MM.1S (cell line): Measurements from ENCODE around the gene SH3TC1.

Source experiments
- DNase-seq: peaks from one replicate; pipeline ENCODE4 v3.0.0-alpha.2; 2015
- H2AFZ ChIP-seq: fragments of 300-600 bp; sonication (generic); 2 replicates; pipeline ENCODE4 v1.6.0; 2016; ENCODE audit warnings: antibody characterized with exemption, low read length
- H3F3A ChIP-seq: fragments of 300-600 bp; sonication (generic); 2 replicates; pipeline ENCODE4 v1.6.1; 2016; ENCODE audit warnings: mild to moderate bottlenecking, antibody characterized with exemption, low read length, moderate library complexity, mixed read lengths; ENCODE audit not compliant: insufficient read depth
- H3K27ac ChIP-seq: fragments of 300-600 bp; sonication (generic); 2 replicates; pipeline ENCODE4 v1.5.1; 2016; ENCODE audit warnings: mild to moderate bottlenecking, low read length
- H3K27me3 ChIP-seq: fragments of 300-600 bp; sonication (generic); replicated peaks from 2 replicates; pipeline ENCODE4 v1.6.0; 2016; ENCODE audit warnings: low read length; ENCODE audit not compliant: insufficient read depth
- H3K36me3 ChIP-seq: fragments of 300-600 bp; sonication (generic); replicated peaks from 2 replicates; pipeline ENCODE4 v1.6.1; 2016; ENCODE audit warnings: mild to moderate bottlenecking, low read length, mixed read lengths; ENCODE audit not compliant: insufficient read depth
- H3K4me1 ChIP-seq: fragments of 300-600 bp; sonication (generic); 2 replicates; pipeline ENCODE4 v1.6.1; 2016; ENCODE audit warnings: low read length, mixed read lengths
- H3K4me2 ChIP-seq: fragments of 300-600 bp; sonication (generic); 2 replicates; pipeline ENCODE4 v1.6.0; 2016; ENCODE audit warnings: low read depth, low read length
- H3K4me3 ChIP-seq: fragments of 300-600 bp; sonication (generic); 2 replicates; pipeline ENCODE4 v1.5.1; 2016; ENCODE audit warnings: low read length, mixed read lengths
- H3K79me2 ChIP-seq: fragments of 300-600 bp; sonication (generic); 2 replicates; pipeline ENCODE4 v1.6.1; 2016; ENCODE audit warnings: mixed run types, low read length, mixed read lengths
- H3K9ac ChIP-seq: fragments of 300-600 bp; sonication (generic); 2 replicates; pipeline ENCODE4 v1.6.1; 2016; ENCODE audit warnings: low read length, mixed read lengths
- H3K9me2 ChIP-seq: fragments of 300-600 bp; sonication (generic); replicated peaks from 2 replicates; pipeline ENCODE4 v1.6.1; 2016; ENCODE audit warnings: mild to moderate bottlenecking, low read length, mixed read lengths; ENCODE audit not compliant: insufficient read depth
- H3K9me3 ChIP-seq: fragments of 300-600 bp; sonication (generic); replicated peaks from 2 replicates; pipeline ENCODE4 v1.6.1; 2016; ENCODE audit warnings: mild to moderate bottlenecking, low read length, mixed read lengths; ENCODE audit not compliant: insufficient read depth
- H4K20me1 ChIP-seq: fragments of 300-600 bp; sonication (generic); 2 replicates; pipeline ENCODE4 v1.6.1; 2016; ENCODE audit warnings: mild to moderate bottlenecking, low read length, moderate library complexity, mixed read lengths; ENCODE audit not compliant: insufficient read depth
- EZH2 ChIP-seq: fragments of 300-600 bp; sonication (generic); optimal IDR thresholded peaks from 2 replicates; pipeline ENCODE3; 2017; ENCODE audit warnings: low read depth, mild to moderate bottlenecking, antibody characterized with exemption, low read length, mixed read lengths
- EZH2phosphoT487 ChIP-seq: fragments of 300-600 bp; sonication (generic); IDR thresholded peaks from 2 replicates; pipeline ENCODE4 v1.6.1; 2018; ENCODE audit warnings: antibody characterized with exemption, low read length
- TF ChIP-seq, protein P1 (sequence below): fragments of 300-600 bp; sonication (generic); IDR thresholded peaks from 2 replicates; pipeline ENCODE4 v1.5.1; 2016; ENCODE audit warnings: antibody characterized with exemption, low read length, mixed read lengths

Gene SH3TC1

DNA sequence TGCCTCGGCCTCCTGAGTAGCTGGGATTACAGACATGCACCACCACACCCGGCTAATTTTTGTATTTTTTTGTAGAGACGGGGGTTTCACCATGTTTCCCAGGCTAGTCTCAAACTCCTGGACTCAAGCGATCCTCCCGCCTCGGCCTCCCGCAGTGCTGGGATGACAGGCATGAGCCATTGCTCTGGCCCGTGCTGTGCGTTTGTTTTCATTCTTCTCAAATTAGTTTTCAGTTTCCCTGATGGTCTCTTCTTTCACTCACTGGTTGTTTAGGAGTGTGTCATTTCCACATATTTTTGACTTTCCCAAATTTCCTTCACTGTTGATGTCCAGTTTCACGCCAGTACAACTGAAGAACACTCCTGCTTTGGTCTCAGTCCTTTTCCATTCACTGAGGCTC is 31.8 kb downstream of the SH3TC1 start:
- no peak for TF ChIP-seq EZH2phosphoT487
- TF ChIP-seq, protein P1, sequence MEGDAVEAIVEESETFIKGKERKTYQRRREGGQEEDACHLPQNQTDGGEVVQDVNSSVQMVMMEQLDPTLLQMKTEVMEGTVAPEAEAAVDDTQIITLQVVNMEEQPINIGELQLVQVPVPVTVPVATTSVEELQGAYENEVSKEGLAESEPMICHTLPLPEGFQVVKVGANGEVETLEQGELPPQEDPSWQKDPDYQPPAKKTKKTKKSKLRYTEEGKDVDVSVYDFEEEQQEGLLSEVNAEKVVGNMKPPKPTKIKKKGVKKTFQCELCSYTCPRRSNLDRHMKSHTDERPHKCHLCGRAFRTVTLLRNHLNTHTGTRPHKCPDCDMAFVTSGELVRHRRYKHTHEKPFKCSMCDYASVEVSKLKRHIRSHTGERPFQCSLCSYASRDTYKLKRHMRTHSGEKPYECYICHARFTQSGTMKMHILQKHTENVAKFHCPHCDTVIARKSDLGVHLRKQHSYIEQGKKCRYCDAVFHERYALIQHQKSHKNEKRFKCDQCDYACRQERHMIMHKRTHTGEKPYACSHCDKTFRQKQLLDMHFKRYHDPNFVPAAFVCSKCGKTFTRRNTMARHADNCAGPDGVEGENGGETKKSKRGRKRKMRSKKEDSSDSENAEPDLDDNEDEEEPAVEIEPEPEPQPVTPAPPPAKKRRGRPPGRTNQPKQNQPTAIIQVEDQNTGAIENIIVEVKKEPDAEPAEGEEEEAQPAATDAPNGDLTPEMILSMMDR, result no peak
- no peak for TF ChIP-seq EZH2
- Histone ChIP-seq H3K27ac (no peak overlapping the region), H3K9me2 (no peaks in the 10 kb centered on the region), H3K9me3 (no peaks in the 10 kb centered on the region), H4K20me1 (no peaks in the 10 kb centered on the region), H3F3A (peaks cover 4% of the 10 kb centered on the region; the same call in 1 of the 2 replicates), H3K27me3 (no peaks in the 10 kb centered on the region), H3K4me1 (peaks cover 31% of the 10 kb centered on the region), H2AFZ (no peak overlapping the region), H3K9ac (no peak overlapping the region), H3K36me3 (no peaks in the 10 kb centered on the region), H3K4me2 (no peak overlapping the region), H3K4me3 (no peak overlapping the region), H3K79me2 (no peaks in the 10 kb centered on the region)
- no peak for DNase-seq

- H4K20me1 ChIP-seq, result no peaks in the 10 kb centered on the region
- H3K4me1 ChIP-seq, result peaks cover 33% of the 10 kb centered on the region
- no peak overlapping the region for H3K4me2 ChIP-seq
- no peak overlapping the region for H2AFZ ChIP-seq
- peaks cover 4% of the 10 kb centered on the region; the same call in 1 of the 2 replicates for H3F3A ChIP-seq
- no peaks in the 10 kb centered on the region for H3K79me2 ChIP-seq
- no peaks in the 10 kb centered on the region for H3K9me2 ChIP-seq
- no peak overlapping the region for H3K4me3 ChIP-seq
- H3K36me3 ChIP-seq, result no peaks in the 10 kb centered on the region
- DNase-seq, result no peak
- no peak overlapping the region for H3K27ac ChIP-seq
- no peaks in the 10 kb centered on the region for H3K27me3 ChIP-seq
- H3K9me3 ChIP-seq, result no peaks in the 10 kb centered on the region
- no peak for TF ChIP-seq EZH2phosphoT487
- no peak for TF ChIP-seq EZH2
- TF ChIP-seq, protein P1, result no peak
- H3K9ac ChIP-seq, result no peak overlapping the region
Measured at GRCh38 chr4:8231551-8232049, 32.5 kb downstream of the SH3TC1 start.

GRCh38 chr4:8232748-8233147 is 33.7 kb downstream of the SH3TC1 start:
- H3K4me1 ChIP-seq, result peaks cover 41% of the 10 kb centered on the region
- no peak overlapping the region for H3K27ac ChIP-seq
- H3K9me3 ChIP-seq, result no peaks in the 10 kb centered on the region
- peaks cover 4% of the 10 kb centered on the region; the same call in 1 of the 2 replicates for H3F3A ChIP-seq
- no peak overlapping the region for H3K4me3 ChIP-seq
- H3K9ac ChIP-seq, result no peak overlapping the region
- no peaks in the 10 kb centered on the region for H3K79me2 ChIP-seq
- no peak overlapping the region for H3K4me2 ChIP-seq
- no peaks in the 10 kb centered on the region for H3K9me2 ChIP-seq
- TF ChIP-seq, protein P1, result no peak
- TF ChIP-seq EZH2phosphoT487 (no peak), EZH2 (no peak)
- no peak for DNase-seq
- H4K20me1 ChIP-seq, result no peaks in the 10 kb centered on the region
- no peaks in the 10 kb centered on the region for H3K36me3 ChIP-seq
- no peak overlapping the region for H2AFZ ChIP-seq
- no peaks in the 10 kb centered on the region for H3K27me3 ChIP-seq
